ENCODE data around the gene RBP7. TPM values are rescaled to one million over a fixed set of nuclear protein-coding genes. Genes with fewer than 3 reads are reported as not detected.

RBP7 gene
- total RNA-seq, 4 donors from 2014 or later, result 2.5 to 47.1 (median 35.1) TPM

DNA sequence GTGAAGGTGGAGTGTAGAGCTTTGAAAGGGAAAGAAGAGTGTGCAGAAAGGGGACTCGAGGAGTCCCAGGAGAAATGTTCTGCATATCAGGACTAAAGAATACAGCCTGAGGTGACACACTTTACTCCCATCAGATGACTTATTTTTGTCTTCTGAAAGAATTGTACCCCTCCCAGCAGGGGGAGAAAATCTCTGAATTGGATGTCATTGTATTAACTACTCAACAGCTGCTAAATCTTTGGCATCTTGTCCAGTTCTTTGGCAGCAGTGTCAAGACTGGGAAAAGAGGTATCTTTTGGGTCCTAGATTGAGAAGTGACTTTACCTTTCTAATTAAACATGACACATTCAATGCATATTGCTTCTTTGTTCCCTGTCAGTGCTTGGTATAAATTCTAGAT, 54.6 kb downstream of the RBP7 start:
- no peak for DNase-seq
- no peaks in the 10 kb centered on the region for H3K27me3 ChIP-seq
- H3K36me3 ChIP-seq, result no peaks in the 10 kb centered on the region
- H3K27ac ChIP-seq, result no peak overlapping the region
- intact Hi-C loops (cut with DNase I; ENCODE audit: low total_unique reads), result no loop called here
- H3K4me1 ChIP-seq, result peaks cover 2 to 4% of the 10 kb centered on the region in 2 donors
- H3K4me3 ChIP-seq, result no peak overlapping the region
- H3K9me3 ChIP-seq, result no peaks in the 10 kb centered on the region
- TF ChIP-seq POLR2A (IDR thresholded peaks at IDR 0.05), result no peak
- TF ChIP-seq, protein P1, sequence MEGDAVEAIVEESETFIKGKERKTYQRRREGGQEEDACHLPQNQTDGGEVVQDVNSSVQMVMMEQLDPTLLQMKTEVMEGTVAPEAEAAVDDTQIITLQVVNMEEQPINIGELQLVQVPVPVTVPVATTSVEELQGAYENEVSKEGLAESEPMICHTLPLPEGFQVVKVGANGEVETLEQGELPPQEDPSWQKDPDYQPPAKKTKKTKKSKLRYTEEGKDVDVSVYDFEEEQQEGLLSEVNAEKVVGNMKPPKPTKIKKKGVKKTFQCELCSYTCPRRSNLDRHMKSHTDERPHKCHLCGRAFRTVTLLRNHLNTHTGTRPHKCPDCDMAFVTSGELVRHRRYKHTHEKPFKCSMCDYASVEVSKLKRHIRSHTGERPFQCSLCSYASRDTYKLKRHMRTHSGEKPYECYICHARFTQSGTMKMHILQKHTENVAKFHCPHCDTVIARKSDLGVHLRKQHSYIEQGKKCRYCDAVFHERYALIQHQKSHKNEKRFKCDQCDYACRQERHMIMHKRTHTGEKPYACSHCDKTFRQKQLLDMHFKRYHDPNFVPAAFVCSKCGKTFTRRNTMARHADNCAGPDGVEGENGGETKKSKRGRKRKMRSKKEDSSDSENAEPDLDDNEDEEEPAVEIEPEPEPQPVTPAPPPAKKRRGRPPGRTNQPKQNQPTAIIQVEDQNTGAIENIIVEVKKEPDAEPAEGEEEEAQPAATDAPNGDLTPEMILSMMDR (IDR thresholded peaks at IDR 0.05), result no peak

DNA sequence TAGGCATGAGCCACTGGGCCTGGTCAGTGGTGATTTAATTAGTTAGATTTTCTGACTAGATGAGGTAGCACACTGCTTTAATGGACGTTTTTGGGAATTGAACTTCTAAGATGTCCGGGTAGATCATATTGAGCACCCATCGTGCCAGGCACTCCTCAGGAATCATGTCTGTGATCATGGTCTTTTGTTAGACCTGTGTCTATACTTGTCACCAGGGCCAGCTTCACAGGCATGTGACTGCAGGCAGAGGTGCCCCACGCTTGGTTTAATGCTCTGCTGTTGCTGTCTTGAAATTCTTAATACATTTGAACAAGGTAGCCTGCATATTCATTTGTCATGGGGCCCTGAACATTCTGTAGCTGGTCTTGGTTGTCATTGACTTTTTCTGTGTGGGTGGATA, 55.3 kb downstream of the RBP7 start:
- no peak for DNase-seq
- intact Hi-C loops (cut with DNase I; ENCODE audit: low total_unique reads), result no loop called here
- Histone ChIP-seq H3K4me1 (peaks cover 5 to 6% of the 10 kb centered on the region in 2 donors), H3K4me3 (no peak overlapping the region), H3K27me3 (no peaks in the 10 kb centered on the region), H3K9me3 (no peaks in the 10 kb centered on the region), H3K27ac (no peak overlapping the region), H3K36me3 (no peaks in the 10 kb centered on the region)
- TF ChIP-seq POLR2A (IDR thresholded peaks at IDR 0.05), result no peak

GRCh38 chr1:10054465-10054864, 57.4 kb downstream of the RBP7 start:
- no peaks in the 10 kb centered on the region for H3K36me3 ChIP-seq
- no peak overlapping the region for H3K27ac ChIP-seq
- TF ChIP-seq, protein P1 (IDR thresholded peaks at IDR 0.05), result no peak
- TF ChIP-seq POLR2A (IDR thresholded peaks at IDR 0.05), result no peak
- intact Hi-C loops (cut with DNase I; ENCODE audit: low total_unique reads), result no loop called here
- no peaks in the 10 kb centered on the region for H3K27me3 ChIP-seq
- no peak overlapping the region for H3K4me3 ChIP-seq
- DNase-seq, result no peak
- peaks cover 5 to 6% of the 10 kb centered on the region in 2 donors for H3K4me1 ChIP-seq
- no peaks in the 10 kb centered on the region for H3K9me3 ChIP-seq

- Histone ChIP-seq H3K27ac (peak overlapping the region; percentile 42 to 85), H3K4me1 (peaks cover 5 to 6% of the 10 kb centered on the region in 2 donors), H3K4me3 (no peak overlapping the region), H3K36me3 (no peaks in the 10 kb centered on the region), H3K27me3 (no peaks in the 10 kb centered on the region), H3K9me3 (no peaks in the 10 kb centered on the region)
- no peak for TF ChIP-seq POLR2A (IDR thresholded peaks at IDR 0.05)
- TF ChIP-seq, protein P1 (IDR thresholded peaks at IDR 0.05), result no peak
- intact Hi-C loops (cut with DNase I; ENCODE audit: low total_unique reads), result no loop called here
- no peak for DNase-seq
Observed at GRCh38 chr1:10056599-10056987, 59.6 kb downstream of the RBP7 start.

DNA sequence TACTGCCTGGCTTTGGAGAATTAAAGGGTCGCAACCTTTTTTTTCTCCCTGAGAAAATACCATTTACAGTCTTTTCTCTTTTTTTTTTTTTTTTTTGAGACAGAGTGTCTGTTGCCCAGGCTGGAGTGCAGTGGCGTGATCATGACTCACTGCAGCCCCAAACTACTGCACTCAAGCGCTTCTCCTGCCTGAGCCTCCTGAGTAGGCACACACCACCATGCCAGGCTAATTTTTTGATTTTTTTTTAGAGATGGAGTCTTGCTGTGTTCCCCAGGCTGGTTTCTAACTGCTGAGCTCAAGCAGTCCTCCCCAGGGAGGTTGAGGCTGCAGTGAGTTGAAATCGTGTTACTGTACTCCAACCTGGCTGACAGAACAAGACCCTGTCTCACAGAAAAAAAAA, 60.3 kb downstream of the RBP7 start:
- Histone ChIP-seq H3K27me3 (no peaks in the 10 kb centered on the region), H3K4me3 (no peak overlapping the region), H3K9me3 (no peaks in the 10 kb centered on the region), H3K36me3 (no peaks in the 10 kb centered on the region), H3K4me1 (peaks cover 5 to 6% of the 10 kb centered on the region in 2 donors), H3K27ac (peak overlapping the region; percentile 56 to 85)
- peak; percentile 39 to 54 for DNase-seq
- TF ChIP-seq POLR2A (IDR thresholded peaks at IDR 0.05), result no peak
- TF ChIP-seq, protein P1 (IDR thresholded peaks at IDR 0.05), result no peak
- intact Hi-C loops (cut with DNase I; ENCODE audit: low total_unique reads), result no loop called here

- intact Hi-C loops (cut with DNase I; ENCODE audit: low total_unique reads), result no loop called here
- peaks cover 5 to 6% of the 10 kb centered on the region in 2 donors for H3K4me1 ChIP-seq
- no peaks in the 10 kb centered on the region for H3K9me3 ChIP-seq
- DNase-seq, result no peak
- H3K36me3 ChIP-seq, result no peaks in the 10 kb centered on the region
- H3K4me3 ChIP-seq, result no peak overlapping the region
- peak overlapping the region; percentile 56 to 85 for H3K27ac ChIP-seq
- TF ChIP-seq POLR2A (IDR thresholded peaks at IDR 0.05), result no peak
- TF ChIP-seq, protein P1 (IDR thresholded peaks at IDR 0.05), result no peak
- H3K27me3 ChIP-seq, result no peaks in the 10 kb centered on the region
Observed at GRCh38 chr1:10057796-10058195, 60.8 kb downstream of the RBP7 start.

All from uterus (tissue), 4 donors.